B cell (primary cell): ENCODE data around the gene ATG7. TPM values are rescaled to one million over a fixed set of nuclear protein-coding genes. Genes with fewer than 3 reads are reported as not detected.

Source experiments
- ATAC-seq: fragments of 200-7000 bp; cut with Tn5 transposase; one replicate; pipeline ENCODE4 v1.10.0; 2021; ENCODE audit warnings: low read depth, mild to moderate bottlenecking, moderate number of reproducible peaks, moderate library complexity
- CTCF ChIA-PET: fragments of 350-600 bp; sonication (Branson Sonifier 250); formaldehyde crosslinking; loops from one replicate; lab custom pipeline; 2021; ENCODE audit warnings: antibody characterized with exemption, inconsistent platforms; lab: Charles Lee
- POLR2A ChIA-PET: fragments of 350-600 bp; sonication (Branson Sonifier 250); formaldehyde crosslinking; loops from one replicate; lab custom pipeline; 2021; ENCODE audit warnings: antibody characterized with exemption; lab: Charles Lee
- DNase-seq: peaks from one replicate; pipeline ENCODE4 v3.0.0; 2013
- H2AFZ ChIP-seq: 2 replicates; pipeline ENCODE4 v1.6.1; 2012; ENCODE audit warnings: mild to moderate bottlenecking, low read depth, low read length; ENCODE audit not compliant: insufficient read depth, poor library complexity, severe bottlenecking
- H3K27ac ChIP-seq, 2 donors: 1 replicate in 1 of 2; 2 replicates in 1 of 2; pipeline ENCODE4 v1.5.1; 2012 to 2013; ENCODE audit warnings: low read length in 2 of 2, mild to moderate bottlenecking in 2 of 2, moderate library complexity in 1 of 2
- H3K27me3 ChIP-seq, 4 experiments: fragments of 200-600 bp in 1 of 4; sonication (generic) in 1 of 4; replicated peaks in 1 of 4; 1 replicate in 2 of 4; 2 replicates in 2 of 4; pipeline versions ENCODE4 v1.6.1 to v1.7.0; 2013 to 2016; ENCODE audit warnings: low read length in 3 of 4, mild to moderate bottlenecking in 2 of 4, mixed read lengths in 1 of 4, moderate library complexity in 1 of 4; ENCODE audit not compliant: insufficient read depth in 4 of 4, control insufficient read depth in 3 of 4; ENCODE audit errors: control extremely low read depth in 1 of 4
- H3K36me3 ChIP-seq, 2 experiments: replicated peaks in 1 of 2; 1 replicate in 1 of 2; 2 replicates in 1 of 2; pipeline versions ENCODE4 v1.6.1 to v1.7.1; 2013; ENCODE audit warnings: low read length in 1 of 2; ENCODE audit not compliant: insufficient read depth in 2 of 2, control insufficient read depth in 1 of 2; ENCODE audit errors: control extremely low read depth in 1 of 2, extremely low read depth in 1 of 2
- H3K4me1 ChIP-seq, 2 donors: fragments of 200-600 bp in 1 of 2; sonication (generic) in 1 of 2; 1 replicate in 1 of 2; 2 replicates in 1 of 2; pipeline versions ENCODE4 v1.5.1 to v1.6.1; 2013 to 2017; ENCODE audit warnings: low read length in 2 of 2; ENCODE audit not compliant: control insufficient read depth in 2 of 2, insufficient read depth in 2 of 2
- H3K4me2 ChIP-seq: replicated peaks from 2 replicates; pipeline ENCODE3; 2012; ENCODE audit warnings: mild to moderate bottlenecking, low read depth, low read length; ENCODE audit not compliant: poor library complexity, severe bottlenecking
- H3K4me3 ChIP-seq, 5 experiments: fragments of 200-600 bp in 1 of 5; sonication (generic) in 1 of 5; 1 replicate in 3 of 5; 2 replicates in 2 of 5; pipeline versions ENCODE4 v1.5.1 to v1.7.0; 2011 to 2016; ENCODE audit warnings: low read length in 4 of 5, mild to moderate bottlenecking in 4 of 5, low read depth in 2 of 5, control low read depth in 1 of 5, moderate library complexity in 1 of 5; ENCODE audit not compliant: insufficient read depth in 1 of 5; ENCODE audit errors: control extremely low read depth in 1 of 5, extremely low read depth in 1 of 5
- H3K79me2 ChIP-seq: fragments of 200-600 bp; sonication (generic); one replicate; pipeline ENCODE4 v1.6.0; 2016; ENCODE audit warnings: low read length; ENCODE audit not compliant: control insufficient read depth, insufficient read depth
- H3K9ac ChIP-seq: fragments of 200-600 bp; sonication (generic); 2 replicates; pipeline ENCODE4 v1.6.1; 2017; ENCODE audit warnings: mild to moderate bottlenecking, low read length, moderate library complexity
- H3K9me3 ChIP-seq, 3 donors: one replicate each; pipeline versions ENCODE4 v1.6.1 to v1.7.1; 2013; ENCODE audit warnings: low read length in 2 of 3; ENCODE audit not compliant: control insufficient read depth in 2 of 3, insufficient read depth in 1 of 3; ENCODE audit errors: control extremely low read depth in 1 of 3
- H4K20me1 ChIP-seq: 2 replicates; pipeline ENCODE4 v1.6.0; 2012; ENCODE audit warnings: mild to moderate bottlenecking, low read length; ENCODE audit not compliant: insufficient read depth, control insufficient read depth, poor library complexity, severe bottlenecking
- H3K27ac Mint-ChIP-seq: one replicate; pipeline ENCODE4 v1.8.0; 2021; ENCODE audit warnings: mixed read lengths
- H3K27me3 Mint-ChIP-seq: one replicate; pipeline ENCODE4 v1.8.0; 2021; ENCODE audit warnings: mixed read lengths
- H3K4me1 Mint-ChIP-seq: one replicate; pipeline ENCODE4 v1.8.0; 2021; ENCODE audit warnings: mixed read lengths
- H3K4me3 Mint-ChIP-seq: one replicate; pipeline ENCODE4 v1.8.0; 2021; ENCODE audit warnings: mixed read lengths
- H3K9me3 Mint-ChIP-seq: one replicate; pipeline ENCODE4 v1.8.0; 2022; ENCODE audit warnings: mixed read lengths; ENCODE audit not compliant: insufficient read depth
- CTCF ChIP-seq: fragments of 200-600 bp; IDR thresholded peaks from one replicate; pipeline ENCODE4 v1.8.0; 2022; ENCODE audit warnings: antibody characterized with exemption, mild to moderate bottlenecking
- EZH2 ChIP-seq: IDR thresholded peaks from 2 replicates; pipeline ENCODE4 v1.6.1; 2012; ENCODE audit warnings: borderline replicate concordance, low read depth, mild to moderate bottlenecking, moderate library complexity, low read length; ENCODE audit not compliant: insufficient read depth, poor library complexity, severe bottlenecking
- WGBS: methylation state at CpG from one replicate; pipeline ENCODE4 v1.1.5; 2013; ENCODE audit warnings: missing lambda C conversion rate; ENCODE audit not compliant: insufficient coverage; 5-methylcytosine and 5-hydroxymethylcytosine counted together
- intact Hi-C: fragments of 100-400 bp; cut with micrococcal nuclease; formaldehyde crosslinking; loops from one replicate; pipeline ENCODE4 v1.10.0; 2022
- polyA plus RNA-seq: library from polyadenylated mRNA; depleted of rRNA; stranded (reverse); fragments of >200 nt; gene quantifications from 2 replicates; pipeline ENCODE4 v1.2.3, GENCODE V29; 2012
- total RNA-seq, 2 donors: library from RNA; stranded (reverse); fragments of 120-200 nt in 1 of 2; gene quantifications; 1 replicate in 1 of 2; 2 replicates in 1 of 2; pipeline versions ENCODE4 v1.2.3 to v1.2.4, GENCODE V29; 2013 to 2022

Gene ATG7
- total and polyA plus RNA-seq, 2 donors (not counting 1 experiment from before 2014, with no cell fraction given): 13.9 to 66.4 TPM

GRCh38 chr3:11413071-11413470 is 140.9 kb downstream of the ATG7 start:
- no peaks in the 10 kb centered on the region for H3K27me3 ChIP-seq
- no peaks in the 10 kb centered on the region for H4K20me1 ChIP-seq
- H3K27ac Mint-ChIP-seq: no peak overlapping the region
- H3K27ac ChIP-seq: no peak overlapping the region
- no peak overlapping the region for H3K4me2 ChIP-seq
- no peaks in the 10 kb centered on the region for H3K27me3 Mint-ChIP-seq
- H3K4me3 ChIP-seq: no peak overlapping the region
- H3K4me3 Mint-ChIP-seq: no peak overlapping the region
- intact Hi-C loops: no loop called here
- DNase-seq: no peak
- peaks cover 13% of the 10 kb centered on the region for H3K9me3 Mint-ChIP-seq
- peaks cover 0 to 3% of the 10 kb centered on the region in 2 experiments for H3K36me3 ChIP-seq
- no peak overlapping the region for H3K9ac ChIP-seq
- H3K4me1 ChIP-seq: no peaks in the 10 kb centered on the region
- no peak for ATAC-seq
- TF ChIP-seq EZH2: no peak
- TF ChIP-seq CTCF: no peak
- no peaks in the 10 kb centered on the region for H3K4me1 Mint-ChIP-seq
- WGBS: no CpG with 5 or more reads among the region's 4 CpGs
- peaks cover 5 to 19% (median 6%) of the 10 kb centered on the region in 3 donors for H3K9me3 ChIP-seq
- POLR2A ChIA-PET: no interaction called here
- CTCF ChIA-PET: no interaction called here
- no peaks in the 10 kb centered on the region for H3K79me2 ChIP-seq
- no peak overlapping the region for H2AFZ ChIP-seq

GRCh38 chr3:11415099-11415498 is 142.9 kb downstream of the ATG7 start:
- Mint-ChIP-seq H3K4me3 (no peak overlapping the region), H3K4me1 (no peaks in the 10 kb centered on the region), H3K27me3 (no peaks in the 10 kb centered on the region), H3K27ac (no peak overlapping the region), H3K9me3 (peaks cover 9% of the 10 kb centered on the region)
- H3K9me3 ChIP-seq: peaks cover 5 to 12% (median 6%) of the 10 kb centered on the region in 3 donors
- no peak overlapping the region for H2AFZ ChIP-seq
- no peaks in the 10 kb centered on the region for H4K20me1 ChIP-seq
- no peak overlapping the region for H3K9ac ChIP-seq
- peaks cover 0 to 3% of the 10 kb centered on the region in 2 experiments for H3K36me3 ChIP-seq
- no peak for TF ChIP-seq EZH2
- TF ChIP-seq CTCF: no peak
- intact Hi-C loops: no loop called here
- no peaks in the 10 kb centered on the region for H3K79me2 ChIP-seq
- H3K27ac ChIP-seq: no peak overlapping the region
- CTCF ChIA-PET: interaction anchor here (0.7 kb wide), 1 partner anchor 229 kb away, joined by 3 read pairs; the partner anchor contains the start of gene VGLL4
- POLR2A ChIA-PET: no interaction called here
- DNase-seq: no peak
- WGBS: no CpG with 5 or more reads among the region's 1 CpG
- no peaks in the 10 kb centered on the region for H3K4me1 ChIP-seq
- no peak overlapping the region for H3K4me3 ChIP-seq
- ATAC-seq: no peak
- no peak overlapping the region for H3K4me2 ChIP-seq
- no peaks in the 10 kb centered on the region for H3K27me3 ChIP-seq
